ENCODE data around the gene CARD14. TPM values are rescaled to one million over a fixed set of nuclear protein-coding genes. Genes with fewer than 3 reads are reported as not detected.

Gene CARD14
- polyA plus RNA-seq (2013, experiment 1 of 2) = 0.01 TPM
- polyA plus RNA-seq (2013, experiment 2 of 2) = 0.07 TPM

DNA sequence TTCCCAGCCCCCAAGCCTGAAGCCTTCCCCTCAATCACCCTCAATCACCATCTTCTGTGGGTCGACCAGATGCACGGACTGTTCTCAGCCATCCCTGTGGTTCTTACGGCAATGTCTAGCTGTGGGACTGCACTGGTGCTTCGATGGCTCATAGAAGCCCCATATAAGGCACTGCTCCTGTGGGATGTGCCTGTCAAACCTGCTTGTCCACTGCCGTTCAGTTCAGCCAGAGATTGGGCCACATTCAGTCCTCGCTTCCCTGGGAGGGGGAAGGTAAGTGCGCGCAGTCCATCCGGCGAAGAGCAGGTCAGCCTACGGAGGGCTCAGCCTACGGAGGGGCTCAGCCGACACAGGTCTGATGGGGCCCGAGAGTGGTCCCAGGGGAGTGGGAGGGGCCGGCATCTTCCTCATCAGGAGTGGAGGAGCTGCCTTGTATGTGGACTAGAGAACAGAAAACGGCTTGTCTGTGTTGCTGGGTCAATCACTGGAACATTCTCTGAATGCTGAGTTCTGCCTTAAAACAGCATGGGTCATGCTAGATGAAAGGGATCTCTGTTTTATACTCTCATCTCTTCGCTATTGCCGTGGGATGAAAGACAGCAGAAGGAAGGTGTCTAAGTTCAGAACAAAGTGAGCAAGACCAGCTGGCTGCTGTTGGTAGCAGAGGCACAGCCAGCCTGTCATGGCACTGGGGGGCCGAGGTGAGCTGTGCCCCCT is at the start of gene CARD14:
Gene CARD14, plus strand, starts transcription at position 247 of the 717 bp plus-strand sequence. CDS start 11,409 bp downstream, outside the sequence.
- no peak within 1 kb of the TSS for H2AK5ac ChIP-seq (ENCODE audit: low read length, severe bottlenecking)
- H2BK120ac ChIP-seq (ENCODE audit: low read depth, low read length) = no peak within 1 kb of the TSS
- 88% methylated on average over 19 of the region's 19 CpGs for WGBS
- peak within 1 kb of the TSS in 1 of 2 experiments; percentile 18 for H3K14ac ChIP-seq (ENCODE audit: low read length in 2 of 2)
- peaks cover 23 to 40% of the 10 kb centered on the region in 2 experiments for H3K27me3 ChIP-seq (ENCODE audit: control insufficient read depth in 1 of 2, insufficient read depth in 1 of 2, low read length in 2 of 2)
- no peak for DNase-seq
- H3K36me3 ChIP-seq (ENCODE audit: control insufficient read depth in 1 of 2, insufficient read depth in 2 of 2, low read depth in 1 of 2, low read length in 2 of 2) = peaks cover 0 to 2% of the 10 kb centered on the region in 2 experiments
- H3K9me3 ChIP-seq (ENCODE audit: control insufficient read depth, low read length) = no peaks in the 10 kb centered on the region
- H3K18ac ChIP-seq (ENCODE audit: low read depth in 1 of 2, low read length in 2 of 2) = no peak within 1 kb of the TSS
- no peak within 1 kb of the TSS for H2BK5ac ChIP-seq (ENCODE audit: low read depth, low read length, poor library complexity, severe bottlenecking)
- H3K9ac ChIP-seq (ENCODE audit: low read length) = no peak within 1 kb of the TSS
- H3K4me3 ChIP-seq (ENCODE audit: insufficient read depth in 1 of 2, low read depth in 1 of 2, low read length in 2 of 2) = no peak within 1 kb of the TSS
- H3K79me1 ChIP-seq (replicated peaks; ENCODE audit: low read length, poor library complexity, severe bottlenecking) = no peaks in the 10 kb centered on the region
- no peak within 1 kb of the TSS for H3K4ac ChIP-seq (ENCODE audit: low read depth in 1 of 2, low read length in 2 of 2)
- no peak within 1 kb of the TSS for H3K4me2 ChIP-seq (ENCODE audit: low read length, poor library complexity, severe bottlenecking)
- no peaks in the 10 kb centered on the region for H3K4me1 ChIP-seq (ENCODE audit: control insufficient read depth, insufficient read depth, low read depth, low read length)
- no peak within 1 kb of the TSS for H2AFZ ChIP-seq (ENCODE audit: low read depth, low read length)
- H3K23ac ChIP-seq (ENCODE audit: low read length in 2 of 2) = no peak within 1 kb of the TSS
- H2BK15ac ChIP-seq (ENCODE audit: low read depth, poor library complexity, severe bottlenecking) = no peak within 1 kb of the TSS
- H2BK12ac ChIP-seq (ENCODE audit: low read length in 2 of 2) = no peak within 1 kb of the TSS
- no peak within 1 kb of the TSS for H4K8ac ChIP-seq (ENCODE audit: low read length)
- H3K27ac ChIP-seq (ENCODE audit: low read length, poor library complexity, severe bottlenecking) = no peak within 1 kb of the TSS
- peak within 1 kb of the TSS; percentile 20 for H4K91ac ChIP-seq (ENCODE audit: low read length)

GRCh38 chr17:80122026-80122575 is 47.7 kb upstream of the CARD14 start:
- H3K4me1 ChIP-seq (ENCODE audit: control insufficient read depth, insufficient read depth, low read depth, low read length) = peaks cover 12% of the 10 kb centered on the region
- 91% methylated on average over 17 of the region's 17 CpGs for WGBS
- H2BK120ac ChIP-seq (ENCODE audit: low read depth, low read length) = no peak overlapping the region

GRCh38 chr17:80122926-80123505 is 46.8 kb upstream of the CARD14 start:
- no peak overlapping the region for H3K14ac ChIP-seq (ENCODE audit: low read length in 2 of 2)
- 92% methylated on average over 5 of the region's 6 CpGs for WGBS
- H2BK5ac ChIP-seq (ENCODE audit: low read depth, low read length, poor library complexity, severe bottlenecking) = no peak overlapping the region

More at GRCh38 chr17:80122026-80122575, 47.7 kb upstream of the CARD14 start:
- no peak overlapping the region for H2AK5ac ChIP-seq (ENCODE audit: low read length, severe bottlenecking)
- no peaks in the 10 kb centered on the region for H3K9me3 ChIP-seq (ENCODE audit: control insufficient read depth, low read length)
- peaks cover 0 to 3% of the 10 kb centered on the region in 2 experiments for H3K27me3 ChIP-seq (ENCODE audit: control insufficient read depth in 1 of 2, insufficient read depth in 1 of 2, low read length in 2 of 2)
- H3K18ac ChIP-seq (ENCODE audit: low read depth in 1 of 2, low read length in 2 of 2) = no peak overlapping the region
- no peak overlapping the region for H4K8ac ChIP-seq (ENCODE audit: low read length)
- no peaks in the 10 kb centered on the region for H3K79me1 ChIP-seq (replicated peaks; ENCODE audit: low read length, poor library complexity, severe bottlenecking)
- H3K23ac ChIP-seq (ENCODE audit: low read length in 2 of 2) = no peak overlapping the region
- H2BK12ac ChIP-seq (ENCODE audit: low read length in 2 of 2) = no peak overlapping the region
- no peak overlapping the region for H2BK5ac ChIP-seq (ENCODE audit: low read depth, low read length, poor library complexity, severe bottlenecking)
- H3K4me3 ChIP-seq (ENCODE audit: insufficient read depth in 1 of 2, low read depth in 1 of 2, low read length in 2 of 2) = no peak overlapping the region
- no peak overlapping the region for H3K4ac ChIP-seq (ENCODE audit: low read depth in 1 of 2, low read length in 2 of 2)
- H3K36me3 ChIP-seq (ENCODE audit: control insufficient read depth in 1 of 2, insufficient read depth in 2 of 2, low read depth in 1 of 2, low read length in 2 of 2) = peaks cover 4 to 6% of the 10 kb centered on the region in 2 experiments
- DNase-seq = no peak
- H3K4me2 ChIP-seq (ENCODE audit: low read length, poor library complexity, severe bottlenecking) = no peak overlapping the region
- H3K14ac ChIP-seq (ENCODE audit: low read length in 2 of 2) = peak overlapping the region in 1 of 2 experiments; percentile 22
- H3K27ac ChIP-seq (ENCODE audit: low read length, poor library complexity, severe bottlenecking) = no peak overlapping the region
- H2AFZ ChIP-seq (ENCODE audit: low read depth, low read length) = no peak overlapping the region
- no peak overlapping the region for H2BK15ac ChIP-seq (ENCODE audit: low read depth, poor library complexity, severe bottlenecking)
- no peak overlapping the region for H3K9ac ChIP-seq (ENCODE audit: low read length)
- H4K91ac ChIP-seq (ENCODE audit: low read length) = no peak overlapping the region

GRCh38 chr17:80123791-80124190 is 46.0 kb upstream of the CARD14 start:
- Histone ChIP-seq H3K27ac (ENCODE audit: low read length, poor library complexity, severe bottlenecking) (no peak overlapping the region), H3K36me3 (ENCODE audit: control insufficient read depth in 1 of 2, insufficient read depth in 2 of 2, low read depth in 1 of 2, low read length in 2 of 2) (peaks cover 0 to under 1% of the 10 kb centered on the region in 2 experiments), H2AK5ac (ENCODE audit: low read length, severe bottlenecking) (no peak overlapping the region), H4K8ac (ENCODE audit: low read length) (no peak overlapping the region), H3K23ac (ENCODE audit: low read length in 2 of 2) (no peak overlapping the region), H4K91ac (ENCODE audit: low read length) (no peak overlapping the region), H2BK5ac (ENCODE audit: low read depth, low read length, poor library complexity, severe bottlenecking) (no peak overlapping the region), H3K4me2 (ENCODE audit: low read length, poor library complexity, severe bottlenecking) (no peak overlapping the region), H3K79me1 (replicated peaks; ENCODE audit: low read length, poor library complexity, severe bottlenecking) (no peaks in the 10 kb centered on the region), H3K18ac (ENCODE audit: low read depth in 1 of 2, low read length in 2 of 2) (no peak overlapping the region), H3K14ac (ENCODE audit: low read length in 2 of 2) (no peak overlapping the region), H3K4me3 (ENCODE audit: insufficient read depth in 1 of 2, low read depth in 1 of 2, low read length in 2 of 2) (no peak overlapping the region), H3K4me1 (ENCODE audit: control insufficient read depth, insufficient read depth, low read depth, low read length) (peaks cover 8% of the 10 kb centered on the region), H2BK120ac (ENCODE audit: low read depth, low read length) (no peak overlapping the region), H3K27me3 (ENCODE audit: control insufficient read depth in 1 of 2, insufficient read depth in 1 of 2, low read length in 2 of 2) (peaks cover 0 to 4% of the 10 kb centered on the region in 2 experiments), H3K4ac (ENCODE audit: low read depth in 1 of 2, low read length in 2 of 2) (no peak overlapping the region), H2AFZ (ENCODE audit: low read depth, low read length) (no peak overlapping the region), H3K9me3 (ENCODE audit: control insufficient read depth, low read length) (no peaks in the 10 kb centered on the region), H2BK15ac (ENCODE audit: low read depth, poor library complexity, severe bottlenecking) (no peak overlapping the region), H2BK12ac (ENCODE audit: low read length in 2 of 2) (no peak overlapping the region), H3K9ac (ENCODE audit: low read length) (no peak overlapping the region)
- 84% methylated on average over 15 of the region's 15 CpGs for WGBS
- DNase-seq = no peak

More at GRCh38 chr17:80122926-80123505, 46.8 kb upstream of the CARD14 start:
- no peak overlapping the region for H3K9ac ChIP-seq (ENCODE audit: low read length)
- no peak overlapping the region for H2AK5ac ChIP-seq (ENCODE audit: low read length, severe bottlenecking)
- H3K18ac ChIP-seq (ENCODE audit: low read depth in 1 of 2, low read length in 2 of 2) = no peak overlapping the region
- H3K4me2 ChIP-seq (ENCODE audit: low read length, poor library complexity, severe bottlenecking) = no peak overlapping the region
- no peak overlapping the region for H3K4ac ChIP-seq (ENCODE audit: low read depth in 1 of 2, low read length in 2 of 2)
- H3K36me3 ChIP-seq (ENCODE audit: control insufficient read depth in 1 of 2, insufficient read depth in 2 of 2, low read depth in 1 of 2, low read length in 2 of 2) = peaks cover 0 to 6% of the 10 kb centered on the region in 2 experiments
- H2AFZ ChIP-seq (ENCODE audit: low read depth, low read length) = no peak overlapping the region
- H3K4me3 ChIP-seq (ENCODE audit: insufficient read depth in 1 of 2, low read depth in 1 of 2, low read length in 2 of 2) = no peak overlapping the region
- no peak overlapping the region for H2BK15ac ChIP-seq (ENCODE audit: low read depth, poor library complexity, severe bottlenecking)
- H3K4me1 ChIP-seq (ENCODE audit: control insufficient read depth, insufficient read depth, low read depth, low read length) = peaks cover 9% of the 10 kb centered on the region
- H4K8ac ChIP-seq (ENCODE audit: low read length) = no peak overlapping the region
- DNase-seq = no peak
- H4K91ac ChIP-seq (ENCODE audit: low read length) = no peak overlapping the region
- H3K27me3 ChIP-seq (ENCODE audit: control insufficient read depth in 1 of 2, insufficient read depth in 1 of 2, low read length in 2 of 2) = peaks cover 3 to 4% of the 10 kb centered on the region in 2 experiments
- no peak overlapping the region for H3K27ac ChIP-seq (ENCODE audit: low read length, poor library complexity, severe bottlenecking)
- no peak overlapping the region for H2BK12ac ChIP-seq (ENCODE audit: low read length in 2 of 2)
- no peaks in the 10 kb centered on the region for H3K9me3 ChIP-seq (ENCODE audit: control insufficient read depth, low read length)
- no peak overlapping the region for H2BK120ac ChIP-seq (ENCODE audit: low read depth, low read length)
- H3K79me1 ChIP-seq (replicated peaks; ENCODE audit: low read length, poor library complexity, severe bottlenecking) = no peaks in the 10 kb centered on the region
- no peak overlapping the region for H3K23ac ChIP-seq (ENCODE audit: low read length in 2 of 2)
